DMS114 treated with DMSO at 0.1 percent for 48 hours (cell line): ENCODE measurements around the gene VWC2.

Source experiments
- DNase-seq: peaks from one replicate; lab custom pipeline; 2025; ENCODE audit not compliant: unreplicated experiment; lab: John Stamatoyannopoulos, UW

VWC2 gene

DNA sequence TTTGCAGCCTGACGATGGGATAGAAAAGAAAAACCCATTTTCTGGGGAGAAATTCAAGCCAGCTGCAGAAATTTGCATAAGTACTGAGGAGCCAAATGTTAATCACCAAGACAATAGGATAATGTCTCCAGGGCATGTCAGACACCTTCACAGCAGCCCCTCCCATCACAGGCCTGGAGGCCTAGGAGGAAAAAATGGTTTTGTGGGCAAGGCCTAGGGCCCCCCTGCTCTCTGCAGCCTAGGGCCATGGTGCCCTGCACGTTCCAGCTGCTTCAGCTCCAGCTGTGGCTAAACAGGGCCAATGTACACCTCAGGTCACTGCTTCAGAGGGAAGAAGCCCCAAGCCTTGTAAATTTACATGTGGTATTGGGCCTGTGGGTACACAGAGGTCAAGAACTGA, 158.2 kb downstream of the VWC2 start:
- DNase-seq = no peak

DNA sequence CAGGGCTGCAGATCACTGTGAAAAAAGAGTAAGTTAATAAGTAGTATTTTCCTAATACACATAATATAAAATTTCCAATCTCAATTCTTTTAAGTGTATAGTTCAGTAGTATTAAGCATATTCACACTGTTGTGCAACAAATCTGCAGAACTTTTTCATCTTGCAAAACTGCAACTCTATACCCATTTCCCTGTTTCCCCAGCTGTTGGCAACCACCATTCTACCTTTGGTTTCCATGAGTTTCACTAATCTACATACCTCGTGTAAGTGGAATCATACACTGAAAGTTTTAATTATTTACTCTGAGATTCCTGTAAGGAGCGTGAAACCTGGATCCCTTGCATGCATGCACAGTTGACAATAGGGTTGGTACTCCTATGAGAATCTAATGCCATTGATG, 164.2 kb downstream of the VWC2 start:
- DNase-seq = no peak
